ENCODE measurements around the gene EPB41L4B. TPM values are rescaled to one million over a fixed set of nuclear protein-coding genes. Genes with fewer than 3 reads are reported as not detected.
A peak's percentile ranks its signal among the peaks of the same experiment; 100 is the strongest.

Gene EPB41L4B
- total and polyA plus RNA-seq, 2 of the 13 experiments (the other 11 are each of a cell fraction or from before 2014, with no cell fraction given): 17.6 to 22.1 TPM

DNA sequence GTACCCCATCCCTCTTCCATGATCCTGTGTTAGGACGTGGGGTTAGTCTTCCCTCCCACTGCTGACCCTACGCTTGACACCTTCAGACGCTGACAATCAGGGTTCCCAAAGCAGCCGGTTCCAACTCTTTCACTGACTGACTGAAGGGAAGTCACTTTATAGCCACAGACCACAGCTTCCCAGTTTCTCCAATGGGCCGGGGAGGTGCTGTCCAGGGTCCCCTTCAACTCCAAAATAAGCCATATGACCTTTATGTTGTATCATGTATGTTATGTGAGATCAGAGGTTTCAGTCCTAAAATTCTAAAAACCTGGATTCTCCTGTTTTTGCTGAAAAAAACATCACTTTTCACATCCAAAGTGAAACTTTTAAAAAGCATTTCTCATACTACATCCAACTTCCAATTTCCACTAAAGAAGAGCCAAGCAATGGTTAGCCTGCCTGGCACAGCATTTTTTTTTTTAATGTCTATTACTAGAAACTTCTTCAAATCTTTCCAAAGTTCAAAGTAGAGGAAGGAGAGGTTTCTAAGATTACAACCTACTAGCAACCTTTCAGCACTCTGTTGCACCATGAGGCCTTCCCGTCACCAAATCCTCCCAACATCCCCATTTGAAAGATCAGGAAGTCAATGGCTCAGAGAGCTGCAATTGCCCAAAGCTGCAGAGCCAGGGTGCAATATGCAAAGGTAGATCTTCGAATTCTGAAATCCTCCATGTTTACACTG lies 5.2 kb downstream of the EPB41L4B start (continued):
- no peak for TF ChIP-seq ETS1 (CRISPR knock-in tag; IDR thresholded peaks at IDR 0.05)
- peak in 1 of 2 experiments; percentile 85; a peak in 3 of 4 replicates for TF ChIP-seq REST (IDR thresholded peaks at IDR 0.05; ENCODE audit: borderline replicate concordance in 1 of 2, low read depth in 1 of 2, low read length in 2 of 2)
- TF ChIP-seq ZNF776 (CRISPR knock-in tag; IDR thresholded peaks at IDR 0.05): no peak
- TF ChIP-seq ZXDC (CRISPR knock-in tag; IDR thresholded peaks at IDR 0.05): no peak
- TF ChIP-seq ZNF496 (CRISPR knock-in tag; IDR thresholded peaks at IDR 0.05; ENCODE audit: insufficient replicate concordance): no peak

Data from HepG2 (cell line).